ENCODE data around the gene CWC22. TPM values are rescaled to one million over a fixed set of nuclear protein-coding genes. Genes with fewer than 3 reads are reported as not detected.
"Not testable (repeated sequence)": the region's sequence is repeated elsewhere in the genome, so short reads cannot be mapped to it uniquely, and the experiment has no call there.

CWC22 gene
- total and polyA plus RNA-seq, 4 experiments from 2014 or later, result 18.1 to 31.1 (median 28.2) TPM

- no peaks in the 10 kb centered on the region for H3K27me3 Mint-ChIP-seq
- Histone ChIP-seq H3K9me3 (ENCODE audit: control insufficient read depth in 1 of 2, low read length in 2 of 2) (no peaks in the 10 kb centered on the region), H3K4me3 (ENCODE audit: low read length in 2 of 2) (no peak overlapping the region), H3K36me3 (ENCODE audit: insufficient read depth, low read length) (no peaks in the 10 kb centered on the region), H3K4me1 (ENCODE audit: insufficient read depth, low read length) (no peaks in the 10 kb centered on the region), H3K27me3 (ENCODE audit: insufficient read depth, low read length) (no peaks in the 10 kb centered on the region), H3K27ac (ENCODE audit: low read depth, low read length) (no peak overlapping the region)
- ChIA-PET CTCF (ENCODE audit: partially characterized antibody) (interaction anchor here (0.7 to 1.3 kb wide), 2 partner anchors 11 to 718 kb away, joined by 3 read pairs; no protein-coding TSS in a partner anchor), POLR2A (ENCODE audit: partially characterized antibody) (no interaction called here)
- no peak overlapping the region for H3K4me3 Mint-ChIP-seq
- H3K4me1 Mint-ChIP-seq, result no peaks in the 10 kb centered on the region
- no peak overlapping the region for H3K27ac Mint-ChIP-seq
- peaks cover 39 to 54% of the 10 kb centered on the region in 2 donors for H3K36me3 Mint-ChIP-seq
- DNase-seq, result no peak
- intact Hi-C loops (cut with micrococcal nuclease), result no loop called here
- peaks cover 0 to 5% (median under 1%) of the 10 kb centered on the region in 8 donors for H3K9me3 Mint-ChIP-seq
These were observed 70.4 kb downstream of the CWC22 start for GRCh38 chr2:179936654-179937053.

GRCh38 chr2:179936141-179936540, 71.0 kb downstream of the CWC22 start:
- no peak for DNase-seq
- H3K4me1 Mint-ChIP-seq, result no peaks in the 10 kb centered on the region
- intact Hi-C loops (cut with micrococcal nuclease), result no loop called here
- ChIA-PET CTCF (ENCODE audit: partially characterized antibody) (interaction anchor here (1.3 kb wide), 1 partner anchor 10 kb away, joined by 3 read pairs; no protein-coding TSS in a partner anchor), POLR2A (ENCODE audit: partially characterized antibody) (no interaction called here)
- Histone ChIP-seq H3K27me3 (ENCODE audit: insufficient read depth, low read length) (no peaks in the 10 kb centered on the region), H3K9me3 (ENCODE audit: control insufficient read depth in 1 of 2, low read length in 2 of 2) (no peaks in the 10 kb centered on the region), H3K27ac (ENCODE audit: low read depth, low read length) (no peak overlapping the region), H3K36me3 (ENCODE audit: insufficient read depth, low read length) (no peaks in the 10 kb centered on the region), H3K4me1 (ENCODE audit: insufficient read depth, low read length) (no peaks in the 10 kb centered on the region), H3K4me3 (ENCODE audit: low read length in 2 of 2) (no peak overlapping the region)
- H3K9me3 Mint-ChIP-seq, result peaks cover 0 to 7% (median 5%) of the 10 kb centered on the region in 8 donors
- H3K4me3 Mint-ChIP-seq, result no peak overlapping the region
- H3K27me3 Mint-ChIP-seq, result no peaks in the 10 kb centered on the region
- peaks cover 44 to 60% of the 10 kb centered on the region in 2 donors for H3K36me3 Mint-ChIP-seq
- H3K27ac Mint-ChIP-seq, result no peak overlapping the region

GRCh38 chr2:179932786-179933185, 74.3 kb downstream of the CWC22 start:
- Mint-ChIP-seq H3K27ac (no peak overlapping the region), H3K4me3 (no peak overlapping the region), H3K9me3 (peaks cover 2 to 38% (median 25%) of the 10 kb centered on the region in 8 donors), H3K4me1 (no peaks in the 10 kb centered on the region), H3K36me3 (peaks cover 58 to 73% of the 10 kb centered on the region in 2 donors), H3K27me3 (no peaks in the 10 kb centered on the region)
- H3K9me3 ChIP-seq (ENCODE audit: control insufficient read depth in 1 of 2, low read length in 2 of 2), result no peaks in the 10 kb centered on the region
- H3K4me1 ChIP-seq (ENCODE audit: insufficient read depth, low read length), result no peaks in the 10 kb centered on the region
- CTCF ChIA-PET (ENCODE audit: partially characterized antibody), result no interaction called here
- H3K27me3 ChIP-seq (ENCODE audit: insufficient read depth, low read length), result no peaks in the 10 kb centered on the region
- no peak overlapping the region for H3K4me3 ChIP-seq (ENCODE audit: low read length in 2 of 2)
- H3K27ac ChIP-seq (ENCODE audit: low read depth, low read length), result no peak overlapping the region
- intact Hi-C loops (cut with micrococcal nuclease), result no loop called here
- DNase-seq, result no peak
- H3K36me3 ChIP-seq (ENCODE audit: insufficient read depth, low read length), result no peaks in the 10 kb centered on the region
- POLR2A ChIA-PET (ENCODE audit: partially characterized antibody), result no interaction called here

- Mint-ChIP-seq H3K4me3 (no peak overlapping the region), H3K36me3 (peaks cover 68 to 81% of the 10 kb centered on the region in 2 donors), H3K27ac (no peak overlapping the region), H3K27me3 (no peaks in the 10 kb centered on the region), H3K4me1 (no peaks in the 10 kb centered on the region), H3K9me3 (peaks cover 2 to 50% (median 37%) of the 10 kb centered on the region in 8 donors)
- CTCF ChIA-PET (ENCODE audit: partially characterized antibody), result no interaction called here
- Histone ChIP-seq H3K4me3 (ENCODE audit: low read length in 2 of 2) (no peak overlapping the region), H3K27ac (ENCODE audit: low read depth, low read length) (no peak overlapping the region), H3K27me3 (ENCODE audit: insufficient read depth, low read length) (no peaks in the 10 kb centered on the region), H3K9me3 (ENCODE audit: control insufficient read depth in 1 of 2, low read length in 2 of 2) (peaks cover 0 to 7% of the 10 kb centered on the region in 2 donors), H3K4me1 (ENCODE audit: insufficient read depth, low read length) (no peaks in the 10 kb centered on the region), H3K36me3 (ENCODE audit: insufficient read depth, low read length) (no peaks in the 10 kb centered on the region)
- intact Hi-C loops (cut with micrococcal nuclease), result no loop called here
- POLR2A ChIA-PET (ENCODE audit: partially characterized antibody), result no interaction called here
- DNase-seq, result no peak
These were observed 75.6 kb downstream of the CWC22 start for GRCh38 chr2:179931502-179931901.

- Mint-ChIP-seq H3K36me3 (peaks cover 65 to 76% of the 10 kb centered on the region in 2 donors), H3K9me3 (peaks cover 2 to 59% (median 43%) of the 10 kb centered on the region in 8 donors)
These were observed 77.1 kb downstream of the CWC22 start for GRCh38 chr2:179929997-179930396.

GRCh38 chr2:179927041-179927440, 80.1 kb downstream of the CWC22 start:
- CTCF ChIA-PET (ENCODE audit: partially characterized antibody), result no interaction called here
- no peak overlapping the region for H3K4me3 ChIP-seq (ENCODE audit: low read length in 2 of 2)
- intact Hi-C loops (cut with micrococcal nuclease), result no loop called here
- H3K27me3 Mint-ChIP-seq, result no peaks in the 10 kb centered on the region
- peaks cover 40 to 52% of the 10 kb centered on the region in 2 donors for H3K36me3 Mint-ChIP-seq
- peaks cover 2 to 61% (median 41%) of the 10 kb centered on the region in 8 donors for H3K9me3 Mint-ChIP-seq
- no peak for DNase-seq
- no peaks in the 10 kb centered on the region for H3K27me3 ChIP-seq (ENCODE audit: insufficient read depth, low read length)
- H3K4me1 Mint-ChIP-seq, result no peaks in the 10 kb centered on the region
- H3K9me3 ChIP-seq (ENCODE audit: control insufficient read depth in 1 of 2, low read length in 2 of 2), result peaks cover 0 to 8% of the 10 kb centered on the region in 2 donors
- H3K27ac Mint-ChIP-seq, result no peak overlapping the region
- no peaks in the 10 kb centered on the region for H3K36me3 ChIP-seq (ENCODE audit: insufficient read depth, low read length)
- POLR2A ChIA-PET (ENCODE audit: partially characterized antibody), result no interaction called here
- no peak overlapping the region for H3K27ac ChIP-seq (ENCODE audit: low read depth, low read length)
- H3K4me3 Mint-ChIP-seq, result no peak overlapping the region
- H3K4me1 ChIP-seq (ENCODE audit: insufficient read depth, low read length), result no peaks in the 10 kb centered on the region

More at GRCh38 chr2:179929997-179930396, 77.1 kb downstream of the CWC22 start:
- H3K4me1 ChIP-seq (ENCODE audit: insufficient read depth, low read length); H3K27ac Mint-ChIP-seq; H3K27ac ChIP-seq (ENCODE audit: low read depth, low read length); H3K4me3 ChIP-seq (ENCODE audit: low read length in 2 of 2); H3K27me3 ChIP-seq (ENCODE audit: insufficient read depth, low read length); H3K9me3 ChIP-seq (ENCODE audit: control insufficient read depth in 1 of 2, low read length in 2 of 2); H3K36me3 ChIP-seq (ENCODE audit: insufficient read depth, low read length); CTCF ChIA-PET (ENCODE audit: partially characterized antibody); POLR2A ChIA-PET (ENCODE audit: partially characterized antibody); DNase-seq; intact Hi-C loops (cut with micrococcal nuclease); H3K27me3 Mint-ChIP-seq; H3K4me3 Mint-ChIP-seq; H3K4me1 Mint-ChIP-seq: not testable (repeated sequence)

- H3K36me3 Mint-ChIP-seq, result peaks cover 31 to 41% of the 10 kb centered on the region in 2 donors
- peaks cover 2 to 52% (median 35%) of the 10 kb centered on the region in 8 donors for H3K9me3 Mint-ChIP-seq
- intact Hi-C loops (cut with micrococcal nuclease), result no loop called here
- Histone ChIP-seq H3K36me3 (ENCODE audit: insufficient read depth, low read length) (no peaks in the 10 kb centered on the region), H3K4me1 (ENCODE audit: insufficient read depth, low read length) (no peaks in the 10 kb centered on the region), H3K27me3 (ENCODE audit: insufficient read depth, low read length) (no peaks in the 10 kb centered on the region), H3K27ac (ENCODE audit: low read depth, low read length) (no peak overlapping the region), H3K4me3 (ENCODE audit: low read length in 2 of 2) (no peak overlapping the region), H3K9me3 (ENCODE audit: control insufficient read depth in 1 of 2, low read length in 2 of 2) (peaks cover 0 to 8% of the 10 kb centered on the region in 2 donors)
- CTCF ChIA-PET (ENCODE audit: partially characterized antibody), result interaction anchor here (1.0 kb wide), 1 partner anchor 10 kb away, joined by 3 read pairs; no protein-coding TSS in a partner anchor
- H3K4me1 Mint-ChIP-seq, result no peaks in the 10 kb centered on the region
- POLR2A ChIA-PET (ENCODE audit: partially characterized antibody), result no interaction called here
- no peak overlapping the region for H3K27ac Mint-ChIP-seq
- H3K4me3 Mint-ChIP-seq, result no peak overlapping the region
- DNase-seq, result no peak
- H3K27me3 Mint-ChIP-seq, result no peaks in the 10 kb centered on the region
These were observed 81.4 kb downstream of the CWC22 start for GRCh38 chr2:179925713-179926112.
